GM18498 (cell line): Measurements from ENCODE around the gene AIM2.
"Not testable (repeated sequence)": the region's sequence is repeated elsewhere in the genome, so short reads cannot be mapped to it uniquely, and the experiment has no call there.

Experiments
- ATAC-seq: cut with Tn5 transposase; IDR thresholded peaks from one replicate; pipeline ENCODE4 v1.9.1; 2021; ENCODE audit warnings: mild to moderate bottlenecking, moderate library complexity; ENCODE audit not compliant: unreplicated experiment

The AIM2 gene

DNA sequence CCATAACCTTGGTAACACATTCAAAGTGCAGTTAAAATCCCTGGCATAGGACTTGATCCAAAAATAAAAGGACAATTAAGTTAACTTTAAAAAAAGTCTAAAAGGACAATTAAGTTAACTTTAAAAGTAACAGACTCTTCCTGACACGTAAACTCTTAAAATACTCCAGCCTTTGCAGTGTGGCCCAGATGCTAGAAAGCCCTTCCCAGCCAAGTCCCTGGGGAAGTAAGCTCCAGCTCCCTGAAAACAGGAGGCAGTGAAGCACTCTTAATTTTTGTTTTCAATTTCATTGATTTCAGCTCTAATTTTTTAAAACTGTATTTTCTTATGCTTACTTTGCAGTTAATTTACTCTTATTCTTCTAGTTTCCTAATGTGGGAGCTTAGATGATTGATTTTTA lies 5.1 kb upstream of the AIM2 start:
- ATAC-seq: no peak

DNA sequence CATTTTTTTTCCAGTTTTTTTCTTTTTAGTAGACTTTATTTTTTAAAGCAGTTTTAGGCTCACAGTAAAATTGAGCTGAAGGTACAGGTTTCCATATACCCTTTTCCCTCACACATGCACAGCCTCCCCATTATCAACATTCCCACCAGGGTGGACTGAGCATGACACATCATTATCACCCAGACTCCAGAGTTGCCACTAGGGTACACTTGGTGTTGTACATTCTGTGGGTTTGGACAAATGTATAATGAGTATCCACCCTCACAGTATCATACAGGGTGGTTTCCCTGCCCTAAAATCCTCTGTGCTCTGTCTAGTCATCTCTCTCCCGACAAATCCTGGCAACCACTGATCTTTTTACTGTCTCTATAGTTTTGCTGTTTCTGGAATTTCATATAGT lies 3.0 kb upstream of the AIM2 start:
- no peak for ATAC-seq

DNA sequence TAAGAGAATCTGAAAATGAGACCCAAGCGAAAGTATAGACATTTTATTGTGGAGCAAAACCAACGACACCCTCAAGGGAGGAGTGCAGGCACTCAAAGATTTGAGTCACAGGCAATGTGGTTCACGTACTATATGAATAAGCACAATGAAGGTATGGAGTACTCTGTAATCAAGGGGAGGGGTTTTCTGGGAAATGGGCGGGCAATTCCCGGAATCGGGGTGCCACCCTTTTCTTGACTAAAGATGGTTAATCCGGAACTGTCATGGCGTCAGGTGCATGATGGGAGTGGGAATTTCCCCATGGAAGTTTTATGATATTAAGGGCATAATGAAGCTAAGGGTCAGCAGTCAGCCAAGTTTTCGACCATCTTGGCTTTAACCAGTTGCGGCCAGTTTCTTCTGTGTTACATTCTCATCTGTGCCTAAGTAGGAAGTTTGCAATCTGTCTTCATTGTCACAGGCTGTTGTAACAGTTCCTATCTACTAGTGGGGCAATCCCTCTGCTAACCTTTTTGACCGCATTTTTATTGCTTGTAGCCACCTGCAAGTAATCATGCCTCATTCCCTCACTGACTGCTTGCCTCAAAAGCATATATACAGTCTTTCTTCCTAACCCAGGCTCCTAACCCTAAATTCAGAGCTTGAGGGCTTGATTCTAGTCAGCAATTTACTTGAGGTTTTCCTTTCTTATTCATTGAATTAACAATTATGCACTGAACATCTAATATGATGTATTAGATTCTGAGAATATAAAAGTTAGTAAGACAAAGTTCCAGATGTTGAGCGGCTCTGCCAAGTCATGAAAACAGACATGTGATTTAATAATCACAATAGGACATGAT lies 775 bp upstream of the AIM2 start:
- peak; percentile 70 for ATAC-seq

DNA sequence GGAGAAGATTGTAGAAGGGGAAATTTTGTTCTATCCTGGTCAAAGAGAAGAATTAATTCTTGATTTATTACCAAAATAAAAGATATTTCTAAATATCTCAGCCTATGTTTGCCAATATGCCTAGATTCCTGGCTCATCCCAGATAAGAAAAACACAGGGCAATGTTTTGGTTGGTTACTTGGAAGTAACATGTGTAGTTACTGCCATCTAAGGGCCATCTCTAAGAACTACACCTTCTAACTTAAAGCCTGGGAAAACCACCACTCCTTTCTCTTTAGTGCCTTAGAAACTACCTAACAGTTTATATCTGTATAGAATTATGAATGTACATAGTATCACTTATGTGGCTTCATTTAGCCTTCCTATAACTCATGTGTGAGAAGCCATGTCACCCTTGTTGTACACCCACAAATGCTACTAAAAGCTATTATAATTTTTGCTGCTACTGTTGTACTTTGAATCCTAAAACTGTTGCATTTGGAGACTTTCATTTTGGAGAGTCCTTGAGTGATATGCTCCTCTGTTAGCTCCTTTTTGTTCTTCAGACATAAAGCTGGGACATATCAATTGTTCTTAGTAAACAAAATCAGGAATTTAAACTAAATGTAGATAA lies 4.5 kb downstream of the AIM2 start:
- ATAC-seq: no peak

DNA sequence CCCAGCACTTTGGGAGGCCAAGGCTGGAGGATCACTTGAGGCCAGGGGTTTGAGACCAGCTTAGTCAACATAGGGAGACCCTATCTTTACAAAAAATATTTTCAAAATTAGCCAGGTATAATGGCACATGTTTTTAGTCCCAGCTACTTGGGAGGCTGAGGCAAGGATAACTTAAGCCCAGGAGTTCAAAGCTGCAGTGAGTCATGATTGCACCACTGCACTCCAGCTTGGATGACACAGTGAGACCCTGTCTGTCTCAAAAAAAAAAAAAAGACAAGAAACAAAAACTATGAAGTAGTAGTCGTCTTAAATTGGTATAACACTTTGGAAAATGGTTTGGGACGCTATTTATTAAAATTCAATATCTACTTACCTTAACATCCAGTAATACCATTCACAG lies 7.7 kb downstream of the AIM2 start:
- ATAC-seq: no peak

DNA sequence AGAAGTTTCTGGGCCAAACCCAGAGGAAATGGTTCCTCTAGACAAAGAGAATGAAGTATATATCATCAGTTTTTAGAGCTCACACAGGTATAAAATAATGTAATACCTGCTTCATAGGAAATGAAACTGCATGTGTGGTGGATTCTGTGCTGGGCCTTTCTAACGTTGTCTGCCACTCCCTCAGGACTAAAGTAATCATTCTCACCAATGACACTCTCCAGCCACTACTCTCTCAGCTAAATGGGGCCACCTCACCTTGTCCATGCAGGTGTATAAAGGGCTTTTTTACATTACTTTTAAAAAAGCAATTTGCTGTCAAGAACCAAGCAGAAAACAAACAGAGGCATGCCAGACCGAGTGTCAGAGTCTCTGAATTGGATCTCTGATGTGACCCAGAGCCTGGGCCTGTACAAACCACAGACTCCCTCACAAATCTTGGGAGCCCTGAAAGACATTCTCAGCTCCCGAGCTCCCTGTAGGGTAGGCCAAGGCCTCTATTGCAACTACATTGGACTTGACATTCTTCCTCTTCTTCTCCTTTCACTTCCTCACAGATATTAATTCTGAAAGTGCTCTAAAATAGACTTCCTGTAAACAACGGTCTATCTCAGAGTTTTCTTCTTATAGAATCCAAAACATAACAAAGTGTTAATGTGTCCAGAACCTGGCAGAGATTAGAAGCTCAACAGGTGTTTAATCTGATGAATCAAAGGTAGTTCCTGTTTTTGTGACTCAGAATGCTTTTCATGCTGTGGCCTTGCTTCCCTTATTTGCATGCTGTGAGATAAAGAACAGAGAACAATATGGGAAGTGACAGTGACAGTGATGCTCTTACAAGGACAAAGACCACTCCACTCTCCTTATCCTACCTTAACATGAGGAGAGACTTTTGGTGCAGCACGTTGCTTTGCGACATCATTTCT lies 8.6 kb downstream of the AIM2 start:
- peak; percentile 82 for ATAC-seq

DNA sequence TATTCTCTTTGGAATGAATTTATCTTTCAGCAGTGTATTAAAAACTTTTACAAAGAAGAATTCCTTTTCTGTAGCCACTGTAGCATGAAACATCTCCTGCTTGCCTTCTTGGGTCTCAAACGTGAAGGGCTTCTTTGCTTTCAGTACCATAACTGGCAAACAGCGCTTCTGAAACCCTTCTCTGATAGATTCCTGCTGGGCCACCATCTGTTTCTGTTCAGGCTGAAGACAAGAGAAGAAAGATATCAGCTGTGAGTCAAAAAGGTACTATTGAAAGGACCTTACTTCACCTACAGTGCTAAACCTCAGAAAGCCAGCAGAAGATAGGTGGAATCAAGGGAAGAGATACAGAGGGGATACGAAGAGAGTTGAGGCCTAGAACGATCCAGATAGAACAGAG lies 10.5 kb downstream of the AIM2 start:
- no peak for ATAC-seq

DNA sequence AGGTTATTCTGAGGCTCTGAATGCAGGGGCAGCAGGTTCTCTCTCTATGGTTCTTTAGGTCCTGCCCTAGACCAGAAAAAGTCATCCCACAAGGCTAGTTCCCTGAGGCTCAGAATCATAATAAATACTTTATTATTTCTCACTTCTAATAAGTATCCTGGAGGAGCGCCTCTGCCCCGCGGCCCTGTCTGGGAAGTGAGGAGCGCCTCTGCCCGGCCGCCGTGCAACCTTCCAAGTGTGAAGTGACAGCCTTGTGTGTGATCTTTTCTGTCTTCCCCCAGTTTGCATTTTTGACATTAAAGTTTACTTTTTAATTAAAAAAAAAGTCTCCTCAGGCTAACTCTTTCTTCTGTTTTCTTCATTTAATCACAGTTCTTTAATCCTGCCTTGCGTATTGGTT lies 11.5 kb downstream of the AIM2 start:
- ATAC-seq: no peak

DNA sequence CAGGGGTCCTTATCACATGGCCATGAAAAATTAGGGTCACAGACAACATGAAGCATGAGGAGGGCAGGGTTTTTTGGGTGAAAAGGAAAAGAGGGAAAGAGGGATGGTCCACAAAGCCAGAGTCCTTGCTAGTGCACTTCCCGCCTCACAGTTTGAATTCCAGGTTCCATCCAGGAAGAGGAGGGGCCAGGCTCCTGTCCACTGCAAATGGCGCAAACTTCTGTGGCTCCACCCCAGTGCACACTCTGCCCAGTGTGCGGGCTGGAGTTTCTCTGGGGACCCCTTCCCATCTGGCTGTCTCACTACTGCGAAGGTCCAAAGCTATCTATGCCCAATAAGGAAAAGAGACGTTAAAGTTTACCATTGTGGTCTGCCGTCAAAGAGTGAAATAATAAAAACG lies 17.8 kb downstream of the AIM2 start:
- ATAC-seq: no peak

DNA sequence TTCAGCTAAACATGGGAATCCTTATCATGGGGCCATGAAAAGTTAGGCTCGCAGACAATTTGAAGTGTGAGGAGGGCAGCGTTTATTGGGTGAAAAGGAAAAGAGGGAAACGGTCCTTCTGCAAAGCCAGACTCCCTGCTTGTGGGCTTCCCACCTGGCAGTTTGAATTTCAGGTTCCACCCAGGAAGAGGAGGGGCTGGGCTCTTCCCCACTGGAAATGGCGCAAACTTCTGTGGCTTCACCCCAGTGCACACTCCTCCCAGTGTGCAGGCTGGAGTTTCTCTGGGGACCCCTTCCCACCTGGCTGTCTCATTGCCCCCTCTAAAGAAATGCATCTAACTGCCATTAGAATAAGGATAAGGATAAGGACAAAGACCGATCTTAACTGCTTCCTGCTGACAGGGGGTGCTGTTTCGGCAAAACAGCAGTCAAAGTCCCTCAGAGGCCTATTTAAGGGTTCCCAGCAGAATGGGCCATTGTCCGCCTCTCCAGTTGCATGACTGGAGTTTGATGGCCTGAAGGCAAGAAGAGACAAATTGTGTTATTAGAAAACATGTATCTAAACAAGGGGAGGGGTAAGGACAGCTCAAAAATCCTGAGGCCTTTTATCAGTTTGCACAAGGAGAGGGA lies 20.4 kb downstream of the AIM2 start:
- ATAC-seq: no peak

DNA sequence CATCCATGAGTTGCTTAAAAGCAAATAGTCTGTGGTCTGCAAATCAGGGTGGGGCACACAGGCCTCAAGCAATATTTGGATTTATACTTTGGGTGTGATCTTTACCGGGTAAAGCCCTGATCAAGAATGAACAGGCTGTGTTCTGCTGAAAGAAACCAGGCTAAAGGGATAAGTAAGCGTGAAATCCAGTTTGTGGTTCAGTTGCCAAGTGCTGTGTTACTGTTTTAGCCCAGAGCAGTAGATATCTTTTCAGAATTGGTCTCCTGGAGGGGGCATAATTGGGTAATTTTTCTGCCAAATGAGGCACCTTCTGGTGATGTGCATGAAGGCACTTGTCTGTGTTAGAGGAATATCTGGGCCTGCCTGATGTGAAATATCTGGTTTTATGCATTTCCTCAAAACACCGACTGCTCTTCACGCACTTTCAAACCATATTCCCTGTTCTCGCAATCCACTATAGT lies 21.4 kb downstream of the AIM2 start:
- no peak for ATAC-seq

DNA sequence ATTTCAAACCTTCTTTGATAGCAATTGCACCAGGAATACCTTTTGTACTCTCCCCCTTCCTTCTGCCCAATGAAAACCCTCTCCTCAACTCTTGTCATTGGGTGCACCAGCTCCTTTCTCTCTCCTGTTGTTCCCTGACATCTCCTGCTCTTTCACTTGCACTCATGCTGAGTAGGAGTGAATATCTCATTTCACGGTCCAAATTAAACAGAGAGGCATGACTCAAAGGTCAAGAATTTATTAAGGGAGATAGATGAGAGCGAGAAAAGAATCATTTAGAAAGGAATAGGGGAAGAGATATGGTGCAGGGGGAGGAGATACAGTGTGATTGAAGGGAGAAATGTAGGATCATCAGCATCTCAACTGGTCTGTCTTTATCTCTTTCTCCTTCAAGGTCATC lies 22.1 kb downstream of the AIM2 start:
- ATAC-seq: no peak

DNA sequence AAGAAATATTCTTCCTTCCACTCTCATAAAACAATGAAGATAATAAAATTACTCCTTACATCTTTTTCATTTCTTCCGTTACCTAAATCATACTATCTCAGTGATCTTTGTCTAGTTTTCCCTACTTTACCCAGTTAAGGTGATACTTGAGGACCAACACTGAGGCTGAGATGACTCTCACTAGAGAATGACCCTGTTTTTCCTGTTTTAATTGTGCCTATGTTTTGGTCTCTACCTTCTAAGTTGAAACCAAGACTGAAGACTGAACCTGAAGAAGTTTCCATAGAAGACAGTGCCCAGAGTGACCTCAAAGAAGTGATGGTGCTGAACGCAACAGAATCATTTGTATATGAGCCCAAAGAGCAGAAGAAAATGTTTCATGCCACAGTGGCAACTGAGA lies 25.1 kb downstream of the AIM2 start:
- ATAC-seq: no peak

DNA sequence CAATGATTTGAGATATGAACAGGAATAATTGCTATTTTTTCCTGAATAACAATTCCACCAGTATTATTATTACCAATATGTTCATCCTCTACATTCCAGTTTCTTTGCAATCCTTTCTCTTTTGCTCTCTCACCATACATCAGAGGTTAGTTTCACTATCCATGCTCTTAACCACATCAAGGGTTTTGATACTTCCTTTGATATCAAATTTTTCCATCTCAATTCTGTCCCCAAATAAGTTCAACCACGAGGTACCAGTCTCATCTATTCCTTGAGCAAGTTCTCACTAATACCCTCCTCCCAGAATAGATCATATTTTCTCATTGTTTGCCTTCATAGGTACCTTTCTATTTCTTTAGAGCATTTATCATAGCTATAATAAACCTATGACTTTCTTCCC lies 30.1 kb downstream of the AIM2 start:
- ATAC-seq: not testable (repeated sequence)

DNA sequence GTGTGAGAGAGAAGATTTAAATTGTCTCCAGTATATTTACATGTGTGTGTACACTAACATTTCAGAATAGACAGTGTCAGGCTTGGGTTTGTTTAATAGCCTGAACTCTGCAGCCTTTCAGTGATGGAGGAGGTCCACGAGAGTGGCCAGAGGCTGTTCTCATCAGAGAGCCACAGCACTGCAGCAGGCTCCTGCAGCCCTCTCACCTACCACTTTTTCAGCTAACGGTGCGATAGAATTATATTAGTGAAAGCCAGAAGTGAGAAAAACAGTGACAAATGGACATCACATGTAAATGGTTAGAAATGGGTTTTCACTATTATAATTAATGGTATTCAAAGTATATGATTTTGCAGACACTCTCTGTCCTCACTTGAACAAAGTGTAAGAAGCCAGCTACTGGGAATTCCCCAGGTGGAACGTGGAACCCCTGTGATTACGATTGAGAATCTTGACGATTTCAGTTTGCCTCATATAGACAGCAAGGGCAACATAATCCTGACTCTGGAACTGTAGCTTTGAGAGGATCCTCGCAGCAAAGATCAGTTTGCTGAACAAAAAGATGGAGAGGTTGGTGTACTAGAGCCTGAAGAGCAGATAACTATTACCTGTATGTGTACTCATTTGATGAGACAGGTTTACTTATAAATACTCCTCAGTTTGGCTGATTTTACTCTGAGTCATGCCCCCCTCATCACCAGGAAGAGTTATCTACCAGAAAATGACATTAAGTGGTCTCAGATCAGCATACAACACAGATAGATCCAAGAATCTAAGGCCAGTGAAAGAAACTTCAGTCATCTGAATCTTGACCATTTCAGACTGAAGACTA lies 35.5 kb downstream of the AIM2 start:
- ATAC-seq: peak; percentile 56

DNA sequence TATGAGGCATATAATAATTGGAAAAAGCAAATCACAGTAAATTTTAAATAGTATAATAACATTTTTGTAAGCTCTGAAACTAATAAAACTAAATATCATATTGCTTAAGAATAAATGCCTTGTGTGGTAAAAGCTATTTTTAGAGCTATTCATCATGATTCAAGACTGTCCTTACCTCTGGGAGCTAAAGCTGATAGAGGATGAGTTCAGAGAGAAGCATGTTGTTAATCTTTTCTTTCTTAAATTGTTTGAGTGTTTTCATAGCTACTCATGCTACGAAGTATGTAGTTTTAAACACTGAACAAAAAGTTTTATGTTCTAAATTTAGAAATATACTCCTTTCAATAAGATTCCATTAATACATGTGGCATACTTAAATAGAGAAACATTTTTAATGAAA lies 36.4 kb downstream of the AIM2 start:
- no peak for ATAC-seq

DNA sequence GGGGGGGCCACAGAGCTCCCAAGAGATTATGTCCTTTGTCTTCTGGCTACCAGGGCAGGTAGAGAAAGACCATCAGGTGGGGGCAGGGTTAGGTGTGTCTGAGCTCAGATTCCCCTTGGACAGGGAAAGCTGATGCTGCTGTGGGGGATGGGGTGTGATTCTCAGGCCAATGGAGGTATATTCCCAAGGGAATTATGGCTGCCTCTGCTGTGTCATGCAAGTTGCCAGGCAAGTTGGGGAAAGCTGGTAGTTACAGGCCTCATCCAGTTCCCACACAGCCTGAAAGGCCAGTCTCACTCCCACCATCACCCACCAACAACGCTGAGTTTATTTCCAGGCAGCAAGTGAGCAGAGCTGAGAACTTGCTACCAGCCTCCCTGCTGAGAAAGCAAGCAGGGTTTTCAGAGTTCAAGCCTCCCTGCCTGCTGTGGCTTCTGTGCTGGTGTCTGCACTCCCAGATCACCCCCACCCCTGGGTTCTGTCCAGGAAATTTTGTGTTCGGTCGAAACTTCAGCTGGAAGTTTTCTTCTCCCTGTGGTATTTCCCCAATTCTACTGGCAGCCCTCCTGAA lies 45.6 kb downstream of the AIM2 start:
- ATAC-seq: no peak

DNA sequence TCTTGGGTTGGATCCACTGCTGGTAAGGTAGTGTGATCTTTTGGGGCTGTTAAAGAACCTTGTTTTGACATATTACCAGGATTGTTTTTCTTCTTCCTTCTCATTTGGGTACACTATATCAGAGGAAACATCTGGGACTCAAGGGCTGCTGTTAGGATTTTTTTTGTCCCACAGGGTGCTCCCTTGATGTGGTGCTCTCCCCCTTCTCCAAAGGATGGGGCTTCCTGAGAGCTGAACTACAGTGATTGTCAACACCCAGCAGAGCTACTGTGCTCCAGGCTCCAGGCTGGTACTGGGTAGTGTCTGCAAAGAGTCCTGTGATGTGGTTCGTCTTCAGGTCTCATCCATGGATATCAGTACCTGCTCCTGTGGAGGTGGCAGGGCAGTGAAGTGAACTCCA lies 46.3 kb downstream of the AIM2 start:
- no peak for ATAC-seq

DNA sequence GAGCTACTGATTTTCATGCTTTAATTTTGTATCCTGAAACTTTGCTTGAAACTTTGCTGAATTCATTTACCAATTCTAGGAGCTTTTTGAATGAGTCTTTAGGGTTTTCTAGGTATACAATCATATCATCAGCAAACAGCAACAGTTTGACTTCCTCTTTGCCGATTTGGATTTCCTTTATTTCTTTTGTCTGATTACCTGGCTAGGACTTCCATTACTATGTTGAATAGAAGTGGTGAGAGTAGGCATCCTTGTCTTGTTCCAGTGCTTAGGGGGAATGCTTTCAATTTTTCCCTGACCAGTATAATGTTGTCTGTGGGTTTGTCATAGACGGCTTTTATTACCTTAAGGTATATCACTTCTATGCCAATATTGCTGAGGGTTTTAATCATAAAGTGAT lies 49.7 kb downstream of the AIM2 start:
- ATAC-seq: not testable (repeated sequence)

DNA sequence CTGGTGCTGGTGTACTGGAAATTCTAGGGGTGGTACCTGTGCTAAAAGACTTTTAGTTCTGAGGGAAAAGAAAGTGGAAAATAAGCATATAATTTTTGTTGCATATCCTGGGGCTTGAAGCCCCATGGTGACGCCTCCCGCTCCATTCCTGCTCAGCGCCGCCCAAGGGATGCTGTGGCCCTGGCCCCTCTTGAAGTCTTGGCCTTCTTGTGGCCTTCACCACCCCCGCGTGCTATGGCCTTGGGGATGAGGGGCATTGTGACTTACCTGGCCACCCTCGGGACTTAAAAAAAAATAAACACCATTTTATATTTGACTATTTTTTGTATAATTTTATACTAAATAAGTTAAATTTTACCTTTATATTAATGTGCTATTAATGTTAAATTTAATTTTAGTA lies 51.5 kb downstream of the AIM2 start:
- ATAC-seq: no peak
